Sigmoid colon (tissue), 7 donors: ENCODE results near the gene ATP13A2. TPM values are rescaled to one million over a fixed set of nuclear protein-coding genes. Genes with fewer than 3 reads are reported as not detected.

Source experiments
- DNase-seq: peaks from one replicate; pipeline ENCODE4 v3.0.0-alpha.2; 2019
- H3K27ac ChIP-seq, 4 donors: fragments of 200-600 bp; sonication (generic); one replicate each; pipeline ENCODE4 v1.5.1; 2016 to 2019; ENCODE audit warnings: mild to moderate bottlenecking in 1 of 4
- H3K27me3 ChIP-seq, 3 donors: fragments of 200-600 bp; sonication (generic); one replicate each; pipeline ENCODE4 v1.5.1; 2019; ENCODE audit warnings: mild to moderate bottlenecking in 1 of 3
- H3K36me3 ChIP-seq, 4 donors: fragments of 200-600 bp; sonication (generic); one replicate each; pipeline ENCODE4 v1.5.1; 2016 to 2019
- H3K4me1 ChIP-seq, 4 donors: fragments of 200-600 bp; sonication (generic); one replicate each; pipeline ENCODE4 v1.5.1; 2017 to 2019
- H3K4me3 ChIP-seq, 4 donors: fragments of 200-600 bp; sonication (generic); one replicate each; pipeline ENCODE4 v1.5.1; 2017 to 2019; ENCODE audit warnings: mild to moderate bottlenecking in 2 of 4, moderate library complexity in 1 of 4
- H3K9me3 ChIP-seq, 4 donors: fragments of 200-600 bp in 3 of 4; sonication (generic) in 3 of 4; one replicate each; pipeline versions ENCODE4 v1.5.1 to v1.6.1; 2013 to 2019
- EP300 ChIP-seq, 4 donors: sonication (generic); formaldehyde crosslinking; IDR thresholded peaks; one replicate each; pipeline ENCODE4 v1.6.1; 2017; ENCODE audit warnings: antibody characterized with exemption in 4 of 4
- POLR2A ChIP-seq, 2 donors: fragments of 450-650 bp; IDR thresholded peaks; one replicate each; pipeline ENCODE4 v1.6.1; 2016; ENCODE audit warnings: antibody characterized with exemption in 2 of 2, mild to moderate bottlenecking in 2 of 2, moderate library complexity in 2 of 2
- POLR2AphosphoS5 ChIP-seq, 4 donors: sonication (generic); formaldehyde crosslinking; IDR thresholded peaks; one replicate each; pipeline ENCODE4 v1.6.1; 2017; ENCODE audit warnings: antibody characterized with exemption in 4 of 4
- WGBS, 2 donors: extraction: QIAGEN DNeasy Blood & Tissue Kit; methylation state at CpG; one replicate each; pipeline ENCODE4 v1.1.7; 2013; 5-methylcytosine and 5-hydroxymethylcytosine counted together
- intact Hi-C: fragments of 100-400 bp; cut with DNase I; formaldehyde crosslinking; loops from one replicate; pipeline ENCODE4 v1.15.1; 2023
- polyA plus RNA-seq, 3 donors: library from polyadenylated mRNA; stranded (reverse); fragments of 200-250 nt; gene quantifications; one replicate each; pipeline ENCODE4 v1.2.3, GENCODE V29; 2013
- total RNA-seq, 4 donors: library from RNA; depleted of rRNA; stranded (reverse); fragments of >200 nt; gene quantifications; one replicate each; pipeline ENCODE4 v1.1.0, GENCODE V29; 2016
- TF ChIP-seq, protein P1 (sequence below), 4 experiments: fragments of 450-650 bp in 3 of 4; fragments of 200-600 bp in 1 of 4; IDR thresholded peaks; one replicate each; pipeline ENCODE4 v1.5.1; 2016 to 2019; ENCODE audit warnings: antibody characterized with exemption in 4 of 4, mild to moderate bottlenecking in 3 of 4, moderate library complexity in 2 of 4
- donor health status: healthy with polysubstance abuse.
- donor health status: Bipolar disorder and iron deficiency.
- donor health status: healthy.

Gene ATP13A2
- total and polyA plus RNA-seq, 7 donors: 6.6 to 47.2 (median 15.6) TPM

DNA sequence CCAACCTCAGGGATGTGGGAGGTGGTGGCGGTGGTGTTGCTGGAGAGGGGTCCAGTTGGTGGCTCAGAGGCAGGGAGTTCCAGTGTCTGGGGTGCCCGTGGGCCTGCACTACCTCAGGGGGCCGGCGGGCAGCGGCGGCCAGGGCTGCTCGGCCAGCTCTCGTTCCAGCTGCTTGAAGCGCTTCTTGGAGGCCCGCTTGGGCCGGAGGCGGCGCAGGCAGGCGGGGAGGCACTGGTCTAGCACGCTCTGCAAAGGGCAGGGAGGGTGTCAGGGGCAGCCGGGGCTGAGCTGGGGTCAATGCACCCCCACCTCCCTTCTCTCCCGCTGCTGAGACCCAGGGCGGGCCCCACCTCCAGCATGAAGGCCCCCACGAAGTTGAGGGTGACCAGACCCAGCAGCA lies 25.6 kb downstream of the ATP13A2 start:
- Histone ChIP-seq H3K9me3 (no peaks in the 10 kb centered on the region), H3K27me3 (no peaks in the 10 kb centered on the region), H3K4me1 (peaks cover 0 to 10% (median 4%) of the 10 kb centered on the region in 4 donors), H3K36me3 (peaks cover 0 to 50% (median 19%) of the 10 kb centered on the region in 4 donors), H3K4me3 (no peak overlapping the region), H3K27ac (no peak overlapping the region)
- WGBS, 2 donors: 92 to 93% methylated on average over 19 of the region's 19 CpGs
- TF ChIP-seq POLR2AphosphoS5 (IDR thresholded peaks at IDR 0.05): no peak
- no peak for TF ChIP-seq EP300 (IDR thresholded peaks at IDR 0.05)
- TF ChIP-seq, protein P1, sequence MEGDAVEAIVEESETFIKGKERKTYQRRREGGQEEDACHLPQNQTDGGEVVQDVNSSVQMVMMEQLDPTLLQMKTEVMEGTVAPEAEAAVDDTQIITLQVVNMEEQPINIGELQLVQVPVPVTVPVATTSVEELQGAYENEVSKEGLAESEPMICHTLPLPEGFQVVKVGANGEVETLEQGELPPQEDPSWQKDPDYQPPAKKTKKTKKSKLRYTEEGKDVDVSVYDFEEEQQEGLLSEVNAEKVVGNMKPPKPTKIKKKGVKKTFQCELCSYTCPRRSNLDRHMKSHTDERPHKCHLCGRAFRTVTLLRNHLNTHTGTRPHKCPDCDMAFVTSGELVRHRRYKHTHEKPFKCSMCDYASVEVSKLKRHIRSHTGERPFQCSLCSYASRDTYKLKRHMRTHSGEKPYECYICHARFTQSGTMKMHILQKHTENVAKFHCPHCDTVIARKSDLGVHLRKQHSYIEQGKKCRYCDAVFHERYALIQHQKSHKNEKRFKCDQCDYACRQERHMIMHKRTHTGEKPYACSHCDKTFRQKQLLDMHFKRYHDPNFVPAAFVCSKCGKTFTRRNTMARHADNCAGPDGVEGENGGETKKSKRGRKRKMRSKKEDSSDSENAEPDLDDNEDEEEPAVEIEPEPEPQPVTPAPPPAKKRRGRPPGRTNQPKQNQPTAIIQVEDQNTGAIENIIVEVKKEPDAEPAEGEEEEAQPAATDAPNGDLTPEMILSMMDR (IDR thresholded peaks at IDR 0.05): no peak
- no peak for TF ChIP-seq POLR2A (IDR thresholded peaks at IDR 0.05)
- DNase-seq: no peak
- intact Hi-C loops: no loop called here

DNA sequence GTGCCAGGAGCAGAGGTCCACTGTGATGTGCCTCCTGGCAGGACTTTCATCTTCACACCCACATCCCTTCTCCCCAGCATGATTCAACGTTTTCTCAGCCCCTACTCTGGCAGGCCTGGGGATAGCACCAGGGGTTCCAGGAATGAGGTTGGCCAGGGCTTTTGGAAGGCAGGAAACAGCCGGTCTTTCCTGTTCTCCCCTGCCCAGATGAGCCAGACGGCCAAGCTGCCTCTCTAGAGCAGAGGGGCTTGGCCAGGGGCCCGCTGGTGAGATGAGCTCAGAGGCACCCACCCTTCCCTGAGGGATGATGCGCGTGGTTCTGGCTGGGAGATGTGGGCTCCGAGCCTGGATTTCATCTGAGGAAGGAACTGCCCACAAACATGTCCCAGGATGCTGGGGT lies 27.0 kb downstream of the ATP13A2 start:
- Histone ChIP-seq H3K4me3 (no peak overlapping the region), H3K27ac (peak overlapping the region; percentile 8 to 65 (median 47)), H3K27me3 (peaks cover 3 to 13% (median 10%) of the 10 kb centered on the region in 3 donors), H3K36me3 (peaks cover 0 to 36% (median 19%) of the 10 kb centered on the region in 4 donors), H3K4me1 (peaks cover 0 to 24% (median 15%) of the 10 kb centered on the region in 4 donors), H3K9me3 (no peaks in the 10 kb centered on the region)
- TF ChIP-seq POLR2AphosphoS5 (IDR thresholded peaks at IDR 0.05): peak in 2 of 4 donors; percentile 35 to 39
- TF ChIP-seq POLR2A (IDR thresholded peaks at IDR 0.05): no peak
- WGBS, 2 donors: 52 to 65% methylated on average over 7 of the region's 7 CpGs
- intact Hi-C loops: no loop called here
- DNase-seq: peak; percentile 90

DNA sequence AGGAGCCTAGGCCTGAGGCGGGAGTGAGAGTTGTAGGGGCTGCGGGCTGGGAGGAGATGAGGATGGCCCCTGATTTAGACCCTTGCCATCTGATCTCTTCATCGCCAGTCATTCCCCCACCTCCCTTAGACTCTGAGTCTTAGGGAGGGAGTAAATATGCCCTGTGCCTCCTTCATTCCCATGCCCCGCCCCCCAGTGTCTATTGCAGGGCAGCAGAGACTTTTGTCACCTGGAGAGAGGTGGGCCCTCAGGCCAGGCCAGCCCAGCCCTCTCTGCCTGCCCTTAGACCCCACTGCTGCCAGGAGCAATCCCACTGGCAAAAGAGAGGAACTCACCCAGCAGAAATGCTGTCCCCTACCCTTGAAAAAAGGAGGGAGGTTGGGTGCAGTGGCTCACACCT lies 28.1 kb downstream of the ATP13A2 start:
- no peak overlapping the region for H3K27ac ChIP-seq
- peaks cover 3 to 22% (median 14%) of the 10 kb centered on the region in 3 donors for H3K27me3 ChIP-seq
- no peaks in the 10 kb centered on the region for H3K9me3 ChIP-seq
- peaks cover 0 to 35% (median 22%) of the 10 kb centered on the region in 4 donors for H3K4me1 ChIP-seq
- TF ChIP-seq EP300 (IDR thresholded peaks at IDR 0.05) (no peak), POLR2AphosphoS5 (IDR thresholded peaks at IDR 0.05) (no peak), POLR2A (IDR thresholded peaks at IDR 0.05) (no peak)
- TF ChIP-seq, protein P1 (IDR thresholded peaks at IDR 0.05): no peak
- intact Hi-C loops: no loop called here
- peaks cover 0 to 31% (median 19%) of the 10 kb centered on the region in 4 donors for H3K36me3 ChIP-seq
- H3K4me3 ChIP-seq: no peak overlapping the region
- 78 to 96% methylated on average over 4 of the region's 4 CpGs for WGBS, 2 donors
- DNase-seq: no peak

DNA sequence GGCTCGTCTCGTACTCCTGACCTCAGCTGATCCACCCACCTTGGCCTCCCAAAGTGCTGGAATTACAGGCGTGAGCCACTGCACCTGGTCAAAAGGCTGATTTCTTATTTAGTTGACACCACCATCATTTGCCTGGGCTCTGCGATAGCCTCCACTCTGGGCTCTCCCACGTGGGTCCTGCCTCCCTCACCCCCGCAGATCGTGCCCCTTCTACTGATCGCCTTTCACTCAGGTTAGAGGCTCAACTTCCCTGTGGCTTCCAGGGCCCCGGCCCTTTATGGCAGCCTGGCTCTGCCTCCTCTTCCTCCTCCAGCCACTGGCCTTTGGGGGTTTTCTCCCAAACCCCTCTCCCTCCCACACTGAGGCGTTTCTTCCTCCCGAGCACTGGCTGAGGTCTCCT lies 28.8 kb downstream of the ATP13A2 start:
- intact Hi-C loops: no loop called here

DNA sequence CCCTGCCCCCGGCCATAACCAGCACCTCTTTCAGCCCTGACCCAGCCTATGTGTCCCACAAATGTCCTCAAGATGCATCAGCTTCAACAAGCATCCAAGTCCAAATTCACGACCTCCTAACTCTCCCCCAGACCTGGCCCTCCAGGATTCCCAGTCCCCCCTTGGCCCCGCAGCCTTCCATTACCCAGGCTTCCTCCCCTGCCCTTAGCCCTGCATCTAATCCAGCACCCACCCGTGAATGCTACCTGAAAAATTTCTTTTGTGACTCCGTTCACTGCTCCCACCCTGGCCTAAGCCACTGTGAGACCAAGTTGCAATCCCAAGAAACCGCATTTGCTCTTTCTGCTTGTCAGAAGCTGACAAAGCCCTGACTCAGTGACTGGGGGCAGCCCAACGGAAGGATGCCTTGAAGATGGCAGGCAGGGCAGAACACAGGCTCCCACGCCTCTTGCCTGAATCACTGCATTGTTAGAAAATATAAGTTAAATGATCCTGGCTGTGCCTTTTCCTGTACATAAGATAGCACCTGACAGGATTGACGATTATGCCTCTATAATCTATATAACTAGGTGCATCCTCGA lies 30.4 kb downstream of the ATP13A2 start:
- Histone ChIP-seq H3K36me3 (peaks cover 0 to 9% (median 7%) of the 10 kb centered on the region in 4 donors), H3K9me3 (no peaks in the 10 kb centered on the region), H3K27ac (peak overlapping the region in 2 of 4 donors; percentile 67 to 82), H3K27me3 (peaks cover 3 to 22% (median 14%) of the 10 kb centered on the region in 3 donors), H3K4me3 (no peak overlapping the region), H3K4me1 (peaks cover 2 to 40% (median 26%) of the 10 kb centered on the region in 4 donors)
- no peak for TF ChIP-seq POLR2A (IDR thresholded peaks at IDR 0.05)
- TF ChIP-seq EP300 (IDR thresholded peaks at IDR 0.05): no peak
- no peak for TF ChIP-seq POLR2AphosphoS5 (IDR thresholded peaks at IDR 0.05)
- TF ChIP-seq, protein P1 (IDR thresholded peaks at IDR 0.05): no peak
- WGBS, 2 donors: 76 to 89% methylated on average over 10 of the region's 10 CpGs
- DNase-seq: no peak
- intact Hi-C loops: no loop called here

More for the DNA sequence above, 28.8 kb downstream of the ATP13A2 start:
- WGBS, 2 donors: 78 to 86% methylated on average over 11 of the region's 11 CpGs
- H3K27ac ChIP-seq: no peak overlapping the region
- TF ChIP-seq EP300 (IDR thresholded peaks at IDR 0.05) (no peak), POLR2A (IDR thresholded peaks at IDR 0.05) (no peak), POLR2AphosphoS5 (IDR thresholded peaks at IDR 0.05) (no peak)
- TF ChIP-seq, protein P1 (IDR thresholded peaks at IDR 0.05): no peak
- no peaks in the 10 kb centered on the region for H3K9me3 ChIP-seq
- peaks cover 2 to 40% (median 25%) of the 10 kb centered on the region in 4 donors for H3K4me1 ChIP-seq
- H3K4me3 ChIP-seq: no peak overlapping the region
- peaks cover 0 to 24% (median 14%) of the 10 kb centered on the region in 4 donors for H3K36me3 ChIP-seq
- peaks cover 3 to 22% (median 14%) of the 10 kb centered on the region in 3 donors for H3K27me3 ChIP-seq
- no peak for DNase-seq
